Measurements from ENCODE around the gene DEFB123.
A peak's percentile ranks its signal among the peaks of the same experiment; 100 is the strongest.
"Not testable (repeated sequence)": the region's sequence is repeated elsewhere in the genome, so short reads cannot be mapped to it uniquely, and the experiment has no call there.

Gene DEFB123

GRCh38 chr20:31440012-31440659, at the start of gene DEFB123:
DEFB123 (plus strand) TSS chr20:31440632; CDS start chr20:31440699, 67 bp downstream.
- DNase-seq (ENCODE audit: low read depth), result no peak

- DNase-seq (ENCODE audit: low read depth), result no peak
Observed at GRCh38 chr20:31392836-31393235, 47.6 kb upstream of the DEFB123 start.

GRCh38 chr20:31394900-31395299, 45.5 kb upstream of the DEFB123 start:
- DNase-seq (ENCODE audit: low read depth), result no peak

- no peak for DNase-seq (ENCODE audit: low read depth)
Observed at GRCh38 chr20:31403886-31404285, 36.5 kb upstream of the DEFB123 start.

- DNase-seq (ENCODE audit: low read depth), result no peak
Observed at GRCh38 chr20:31406115-31406514, 34.3 kb upstream of the DEFB123 start, which contains the start of gene DEFB121. DEFB121 (minus strand) TSS chr20:31406215; CDS start chr20:31406152, 63 bp downstream.

- DNase-seq (ENCODE audit: low read depth), result no peak
Observed at GRCh38 chr20:31410011-31410410, 30.4 kb upstream of the DEFB123 start.

- DNase-seq (ENCODE audit: low read depth), result no peak
Observed at GRCh38 chr20:31414381-31414780, 26.1 kb upstream of the DEFB123 start.

- DNase-seq (ENCODE audit: low read depth), result no peak
Observed at GRCh38 chr20:31415653-31416052, 24.8 kb upstream of the DEFB123 start.

GRCh38 chr20:31418307-31418706, 22.1 kb upstream of the DEFB123 start:
- DNase-seq (ENCODE audit: low read depth), result no peak

- DNase-seq (ENCODE audit: low read depth), result no peak
Observed at GRCh38 chr20:31425797-31426196, 14.6 kb upstream of the DEFB123 start.

- DNase-seq (ENCODE audit: low read depth), result not testable (repeated sequence)
Observed at GRCh38 chr20:31426891-31427551, 13.4 kb upstream of the DEFB123 start.

GRCh38 chr20:31427576-31427975, 12.9 kb upstream of the DEFB123 start:
- DNase-seq (ENCODE audit: low read depth), result not testable (repeated sequence)

- no peak for DNase-seq (ENCODE audit: low read depth)
Observed at GRCh38 chr20:31430568-31431115, 9.8 kb upstream of the DEFB123 start.

GRCh38 chr20:31446084-31446819, 5.8 kb downstream of the DEFB123 start:
- DNase-seq (ENCODE audit: low read depth), result no peak

- no peak for DNase-seq (ENCODE audit: low read depth)
Observed at GRCh38 chr20:31449511-31450414, 9.3 kb downstream of the DEFB123 start.

- no peak for DNase-seq (ENCODE audit: low read depth)
Observed at GRCh38 chr20:31452575-31452974, 12.1 kb downstream of the DEFB123 start.

- DNase-seq (ENCODE audit: low read depth), result no peak
Observed at GRCh38 chr20:31454361-31454760, 13.9 kb downstream of the DEFB123 start.

GRCh38 chr20:31470946-31471345, 30.5 kb downstream of the DEFB123 start:
- DNase-seq (ENCODE audit: low read depth), result not testable (repeated sequence)

GRCh38 chr20:31472395-31473330, 32.2 kb downstream of the DEFB123 start:
- DNase-seq (ENCODE audit: low read depth), result no peak

GRCh38 chr20:31473331-31474096, 33.1 kb downstream of the DEFB123 start:
- DNase-seq (ENCODE audit: low read depth), result peak; percentile 27
